Iris pigment epithelial cell (primary cell): ENCODE results near the gene ANGPT4.

Experiments used
- DNase-seq: peaks from one replicate; pipeline ENCODE4 v3.0.0-alpha.2; 2011; ENCODE audit warnings: low read depth

The ANGPT4 gene

GRCh38 chr20:823574-823902 is 92.6 kb downstream of the ANGPT4 start:
- DNase-seq = no peak

DNA sequence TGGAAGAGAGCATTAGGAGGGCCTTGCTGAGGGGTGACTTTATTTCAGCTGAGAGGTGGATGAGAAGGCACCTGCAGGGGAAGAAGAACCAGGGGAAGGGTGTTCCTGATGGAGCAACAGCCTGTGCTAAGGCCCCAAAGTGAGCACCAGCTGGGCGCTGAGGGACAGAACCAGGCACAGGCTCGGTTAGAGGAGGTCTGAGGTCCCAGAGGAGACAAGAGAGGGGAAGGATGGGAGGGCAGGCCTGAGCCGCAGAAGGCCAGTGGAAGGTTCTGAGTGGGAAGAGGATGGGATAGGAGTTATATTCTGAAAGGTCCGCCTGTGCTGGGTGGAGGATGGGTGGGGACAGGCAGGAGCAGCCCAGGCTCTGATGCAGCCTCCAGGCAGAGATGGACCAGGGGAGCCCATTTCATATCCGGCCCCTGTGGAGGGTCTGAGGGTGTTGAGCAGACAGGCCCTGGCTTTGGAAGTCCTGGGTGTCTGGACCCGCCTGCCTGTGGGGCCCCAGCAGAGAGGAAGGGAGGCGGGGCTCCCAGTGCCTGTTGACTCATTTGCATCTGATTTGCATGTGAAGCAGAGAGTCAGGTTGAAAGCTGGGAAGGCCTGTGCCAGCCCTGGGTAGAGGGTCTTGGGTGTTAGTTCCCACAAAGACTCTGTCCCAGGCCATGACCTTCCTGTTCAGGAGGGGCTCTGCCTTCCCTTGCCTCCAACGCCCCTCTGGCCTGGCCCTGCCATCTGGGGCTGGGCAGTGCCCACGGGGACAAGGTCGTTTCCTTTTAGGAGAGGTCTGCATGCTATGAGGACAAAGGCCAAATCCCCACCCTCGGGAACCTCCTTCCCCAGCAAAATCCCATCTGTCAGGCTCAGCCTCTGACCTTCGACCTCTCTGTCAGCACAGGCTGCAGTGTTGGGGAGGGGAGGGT is 93.2 kb downstream of the ANGPT4 start:
- DNase-seq = no peak

DNA sequence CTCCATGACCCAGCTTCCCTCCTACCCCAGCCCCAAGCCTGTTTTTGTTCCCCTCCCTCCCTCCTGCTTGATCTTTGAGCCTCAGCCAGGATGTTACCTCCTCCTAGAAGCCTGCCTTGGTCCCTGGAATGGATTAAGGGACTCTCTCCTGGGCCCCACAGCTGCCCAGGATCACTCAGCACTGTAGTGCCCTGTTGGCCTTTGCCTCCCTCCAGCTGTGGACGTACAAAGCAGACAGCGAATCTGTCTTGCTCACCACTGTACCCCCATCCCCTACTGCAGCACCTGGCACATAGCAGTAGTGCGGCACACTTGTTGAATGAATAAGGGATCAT is 94.4 kb downstream of the ANGPT4 start:
- no peak for DNase-seq

DNA sequence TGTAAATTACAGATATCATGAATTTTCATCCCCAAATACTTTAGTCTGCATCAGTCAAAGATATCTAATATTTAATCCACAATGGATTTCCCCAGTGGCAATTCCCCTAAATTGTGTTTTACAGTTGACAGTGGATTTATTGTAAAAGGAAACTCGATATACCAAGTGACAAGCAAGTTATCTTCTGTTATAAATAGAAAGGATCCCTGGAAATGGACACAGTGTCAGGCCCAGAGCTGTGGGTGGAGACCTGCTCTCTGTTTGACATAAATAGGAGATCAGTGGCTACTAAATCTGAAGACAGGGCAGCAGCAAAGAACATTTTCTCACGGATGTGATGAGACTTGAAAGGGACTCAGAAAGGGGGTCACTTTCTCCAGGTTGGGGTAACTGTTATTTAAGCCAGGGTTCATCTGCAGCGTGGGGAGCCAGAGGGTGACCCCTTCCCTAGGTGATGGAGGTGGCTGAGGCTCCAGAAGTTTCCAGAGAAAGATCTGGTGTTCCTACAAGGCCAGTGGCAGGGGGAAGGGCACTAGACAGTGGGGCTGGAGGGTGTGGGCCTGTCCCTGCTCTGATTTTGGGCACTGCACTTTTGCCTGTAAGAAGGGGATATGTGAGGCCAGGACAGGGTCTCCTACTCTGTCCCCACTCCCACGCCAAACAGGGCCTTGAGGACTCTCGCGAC is 94.9 kb downstream of the ANGPT4 start:
- DNase-seq = no peak

- DNase-seq = no peak
These were observed 95.7 kb downstream of the ANGPT4 start for GRCh38 chr20:820323-820953.
